Lung (tissue), 12 donors: Measurements from ENCODE around the gene TEX2. TPM values are rescaled to one million over a fixed set of nuclear protein-coding genes. Genes with fewer than 3 reads are reported as not detected.

Source experiments
- ATAC-seq: fragments of 200-7000 bp; cut with Tn5 transposase; one replicate; pipeline ENCODE4 v1.9.1; 2020; ENCODE audit warnings: moderate number of reproducible peaks; ENCODE audit not compliant: insufficient read depth, low FRiP score
- DNase-seq, 3 donors: peaks; one replicate each; pipeline ENCODE4 v3.0.0-alpha.2; 2013 to 2017
- H3K27ac ChIP-seq, 2 donors: one replicate each; pipeline ENCODE4 v1.5.1; 2013; ENCODE audit warnings: mild to moderate bottlenecking in 2 of 2, moderate library complexity in 2 of 2, control low read depth in 1 of 2, inconsistent platforms in 1 of 2, low read depth in 1 of 2, low read length in 1 of 2
- H3K27me3 ChIP-seq, 3 donors: one replicate each; pipeline ENCODE4 v1.5.1; 2013; ENCODE audit warnings: low read length in 2 of 3; ENCODE audit not compliant: control insufficient read depth in 3 of 3, insufficient read depth in 3 of 3
- H3K36me3 ChIP-seq, 4 donors: one replicate each; pipeline ENCODE4 v1.5.1; 2013; ENCODE audit warnings: low read length in 4 of 4, mild to moderate bottlenecking in 1 of 4, moderate library complexity in 1 of 4; ENCODE audit not compliant: control insufficient read depth in 4 of 4, insufficient read depth in 4 of 4
- H3K4me1 ChIP-seq, 5 donors: one replicate each; pipeline ENCODE4 v1.5.1; 2013; ENCODE audit warnings: low read length in 5 of 5, mild to moderate bottlenecking in 2 of 5, moderate library complexity in 1 of 5; ENCODE audit not compliant: control insufficient read depth in 5 of 5, insufficient read depth in 5 of 5
- H3K4me3 ChIP-seq: one replicate; pipeline ENCODE4 v1.5.1; 2013; ENCODE audit warnings: mild to moderate bottlenecking, control low read depth, moderate library complexity
- H3K9ac ChIP-seq, 2 donors: one replicate each; pipeline ENCODE4 v1.5.1; 2013; ENCODE audit warnings: low read length in 2 of 2, control low read depth in 1 of 2; ENCODE audit not compliant: insufficient read depth in 1 of 2
- H3K9me3 ChIP-seq, 4 donors: one replicate each; pipeline ENCODE4 v1.5.1; 2013; ENCODE audit warnings: low read length in 3 of 4, mild to moderate bottlenecking in 1 of 4, moderate library complexity in 1 of 4; ENCODE audit not compliant: control insufficient read depth in 4 of 4, insufficient read depth in 3 of 4
- whole genome bisulfite sequencing, 2 donors: extraction: QIAGEN DNeasy Blood & Tissue Kit; methylation state at CpG; one replicate each; pipeline ENCODE4 v1.1.7; 2013; 5-methylcytosine and 5-hydroxymethylcytosine counted together
- polyA plus RNA-seq, 2 donors: library from polyadenylated mRNA; stranded (reverse); fragments of 200-250 nt; gene quantifications; one replicate each; pipeline ENCODE4 v1.2.1, GENCODE V29; 2013
- total RNA-seq, 2 donors: library from RNA; depleted of rRNA in 1 of 2; stranded (reverse); fragments of >200 nt in 1 of 2; gene quantifications; one replicate each; pipeline ENCODE4 v1.2.1, GENCODE V29; 2014 to 2021
- TF ChIP-seq, protein P1 (sequence below): IDR thresholded peaks from 2 replicates; pipeline ENCODE4 v1.5.1; 2012; ENCODE audit warnings: mild to moderate bottlenecking; ENCODE audit errors: control extremely low read depth, extremely low read depth
- donor health status: control.
- donor health status: control.
- donor health status: Bipolar disorder and iron deficiency.
- donor health status: healthy.
- donor health status: DM: yes; HTN: yes; CAD: no.

Gene TEX2
- total and polyA plus RNA-seq, 4 donors, result 10.0 to 42.8 (median 28.8) TPM

- peaks cover 0 to 1% (median 0%) of the 10 kb centered on the region in 4 donors for H3K36me3 ChIP-seq
- no peak for ATAC-seq
- TF ChIP-seq, protein P1, sequence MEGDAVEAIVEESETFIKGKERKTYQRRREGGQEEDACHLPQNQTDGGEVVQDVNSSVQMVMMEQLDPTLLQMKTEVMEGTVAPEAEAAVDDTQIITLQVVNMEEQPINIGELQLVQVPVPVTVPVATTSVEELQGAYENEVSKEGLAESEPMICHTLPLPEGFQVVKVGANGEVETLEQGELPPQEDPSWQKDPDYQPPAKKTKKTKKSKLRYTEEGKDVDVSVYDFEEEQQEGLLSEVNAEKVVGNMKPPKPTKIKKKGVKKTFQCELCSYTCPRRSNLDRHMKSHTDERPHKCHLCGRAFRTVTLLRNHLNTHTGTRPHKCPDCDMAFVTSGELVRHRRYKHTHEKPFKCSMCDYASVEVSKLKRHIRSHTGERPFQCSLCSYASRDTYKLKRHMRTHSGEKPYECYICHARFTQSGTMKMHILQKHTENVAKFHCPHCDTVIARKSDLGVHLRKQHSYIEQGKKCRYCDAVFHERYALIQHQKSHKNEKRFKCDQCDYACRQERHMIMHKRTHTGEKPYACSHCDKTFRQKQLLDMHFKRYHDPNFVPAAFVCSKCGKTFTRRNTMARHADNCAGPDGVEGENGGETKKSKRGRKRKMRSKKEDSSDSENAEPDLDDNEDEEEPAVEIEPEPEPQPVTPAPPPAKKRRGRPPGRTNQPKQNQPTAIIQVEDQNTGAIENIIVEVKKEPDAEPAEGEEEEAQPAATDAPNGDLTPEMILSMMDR, result no peak
- H3K27me3 ChIP-seq, result no peaks in the 10 kb centered on the region
- 85 to 94% methylated on average over 5 of the region's 5 CpGs for WGBS, 2 donors
- no peak overlapping the region for H3K4me3 ChIP-seq
- no peaks in the 10 kb centered on the region for H3K9me3 ChIP-seq
- no peak for DNase-seq
- no peak overlapping the region for H3K9ac ChIP-seq
- no peak overlapping the region for H3K27ac ChIP-seq
- peaks cover 0 to 6% (median 0%) of the 10 kb centered on the region in 5 donors for H3K4me1 ChIP-seq
Observed at GRCh38 chr17:64109400-64109799, 153.7 kb downstream of the TEX2 start.

DNA sequence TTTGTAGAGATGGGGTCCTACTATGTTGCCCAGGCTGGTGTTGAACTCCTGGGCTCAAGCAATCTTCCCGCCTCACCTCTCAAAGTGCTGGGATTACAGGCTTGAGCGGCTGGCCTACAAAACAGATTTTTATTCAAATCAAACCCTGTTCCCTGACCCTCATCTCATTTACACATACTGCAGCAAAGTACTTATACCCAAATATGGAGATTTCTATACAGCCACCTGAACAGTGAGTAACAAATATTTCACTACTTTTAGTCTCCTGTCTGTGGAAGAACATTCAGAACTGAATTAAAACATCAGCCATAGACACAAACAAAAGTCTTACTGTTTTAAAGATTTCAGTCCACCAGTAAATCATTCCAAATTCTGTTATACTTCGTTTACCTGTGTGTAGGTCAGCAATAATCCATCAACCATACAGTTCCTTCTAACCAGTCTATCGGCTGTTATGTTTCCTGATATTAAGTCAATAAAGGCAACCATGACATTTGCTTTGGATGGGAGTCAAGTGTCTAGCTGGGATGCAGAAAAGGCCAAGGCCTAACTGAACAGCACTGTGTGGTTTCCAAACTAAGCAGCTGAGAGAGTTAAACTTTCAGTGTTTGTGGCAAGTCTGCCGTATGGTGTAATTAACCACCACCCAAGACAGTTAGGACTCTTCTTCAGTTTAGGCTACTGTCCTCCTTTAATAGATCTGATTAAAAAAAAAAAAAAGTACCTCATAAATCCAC is 155.4 kb downstream of the TEX2 start:
- 61 to 62% methylated on average over 5 of the region's 5 CpGs for WGBS, 2 donors
- H3K4me3 ChIP-seq, result no peak overlapping the region
- DNase-seq (no peak), ATAC-seq (no peak)
- H3K4me1 ChIP-seq, result peaks cover 0 to 6% (median 0%) of the 10 kb centered on the region in 5 donors
- no peak overlapping the region for H3K9ac ChIP-seq
- TF ChIP-seq, protein P1, result no peak
- no peak overlapping the region for H3K27ac ChIP-seq
- peaks cover 0 to 1% (median 0%) of the 10 kb centered on the region in 4 donors for H3K36me3 ChIP-seq
- no peaks in the 10 kb centered on the region for H3K27me3 ChIP-seq
- H3K9me3 ChIP-seq, result no peaks in the 10 kb centered on the region

DNA sequence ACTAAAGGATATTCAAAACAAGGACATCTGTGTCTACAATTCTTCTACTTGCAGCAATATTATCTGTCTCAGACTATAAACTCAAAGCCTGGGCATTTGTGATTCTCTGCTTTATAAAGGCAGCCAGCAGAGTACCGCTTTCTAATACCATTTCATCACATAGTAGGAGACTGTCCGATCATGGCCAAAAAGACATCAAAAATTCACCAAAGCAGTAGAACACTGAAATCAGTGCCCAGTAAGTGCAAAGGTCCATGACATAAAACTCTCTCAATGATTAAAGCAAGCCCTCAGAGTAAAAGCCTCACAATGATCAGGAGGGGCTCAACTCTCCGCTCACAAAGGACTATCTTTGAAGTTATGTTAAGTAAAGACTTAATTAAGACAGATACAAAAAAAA is 156.1 kb downstream of the TEX2 start:
- DNase-seq, result no peak
- no peaks in the 10 kb centered on the region for H3K9me3 ChIP-seq
- H3K4me1 ChIP-seq, result peaks cover 0 to 6% (median 0%) of the 10 kb centered on the region in 5 donors
- no peak overlapping the region for H3K9ac ChIP-seq
- no peak overlapping the region for H3K27ac ChIP-seq
- ATAC-seq, result no peak
- WGBS, 2 donors, result 93 to 96% methylated on average over 3 of the region's 3 CpGs
- peaks cover 0 to 1% (median 0%) of the 10 kb centered on the region in 4 donors for H3K36me3 ChIP-seq
- TF ChIP-seq, protein P1, result no peak
- H3K4me3 ChIP-seq, result no peak overlapping the region
- H3K27me3 ChIP-seq, result no peaks in the 10 kb centered on the region
